Neutrophil (primary cell): Measurements from ENCODE around the gene IKZF1.

Experiments
- H3K27ac ChIP-seq: fragments of 200-600 bp; sonication (generic); 2 replicates; pipeline ENCODE4 v1.5.1; 2016; ENCODE audit warnings: mild to moderate bottlenecking, moderate library complexity
- H3K27me3 ChIP-seq: fragments of 200-600 bp; sonication (generic); 2 replicates; pipeline ENCODE4 v1.6.0; 2016; ENCODE audit warnings: mild to moderate bottlenecking
- H3K36me3 ChIP-seq: fragments of 200-600 bp; sonication (generic); 2 replicates; pipeline ENCODE4 v1.5.1; 2017
- H3K4me1 ChIP-seq, 2 experiments: fragments of 200-600 bp in 1 of 2; sonication (generic) in 1 of 2; 1 replicate in 1 of 2; 2 replicates in 1 of 2; pipeline versions ENCODE4 v1.5.1 to v1.6.1; 2013 to 2016; ENCODE audit warnings: low read depth in 1 of 2, low read length in 1 of 2, mild to moderate bottlenecking in 1 of 2, moderate library complexity in 1 of 2; ENCODE audit not compliant: control insufficient read depth in 1 of 2, insufficient read depth in 1 of 2
- H3K4me3 ChIP-seq, 2 experiments: fragments of 200-600 bp in 1 of 2; sonication (generic) in 1 of 2; 1 replicate in 1 of 2; 2 replicates in 1 of 2; pipeline ENCODE4 v1.5.1; 2013 to 2016; ENCODE audit warnings: low read depth in 1 of 2, low read length in 1 of 2, mild to moderate bottlenecking in 1 of 2, moderate library complexity in 1 of 2
- H3K9me3 ChIP-seq: fragments of 200-600 bp; sonication (generic); 2 replicates; pipeline ENCODE4 v1.5.1; 2016
- TF ChIP-seq, protein P1 (sequence below): fragments of 200-600 bp; sonication (generic); IDR thresholded peaks from 2 replicates; pipeline ENCODE4 v1.5.1; 2016; ENCODE audit warnings: antibody characterized with exemption

Gene IKZF1

GRCh38 chr7:50397971-50398324 lies 93.4 kb downstream of the IKZF1 start:
- Histone ChIP-seq H3K36me3 (peaks cover 76% of the 10 kb centered on the region), H3K4me1 (no peaks in the 10 kb centered on the region)
- TF ChIP-seq, protein P1, sequence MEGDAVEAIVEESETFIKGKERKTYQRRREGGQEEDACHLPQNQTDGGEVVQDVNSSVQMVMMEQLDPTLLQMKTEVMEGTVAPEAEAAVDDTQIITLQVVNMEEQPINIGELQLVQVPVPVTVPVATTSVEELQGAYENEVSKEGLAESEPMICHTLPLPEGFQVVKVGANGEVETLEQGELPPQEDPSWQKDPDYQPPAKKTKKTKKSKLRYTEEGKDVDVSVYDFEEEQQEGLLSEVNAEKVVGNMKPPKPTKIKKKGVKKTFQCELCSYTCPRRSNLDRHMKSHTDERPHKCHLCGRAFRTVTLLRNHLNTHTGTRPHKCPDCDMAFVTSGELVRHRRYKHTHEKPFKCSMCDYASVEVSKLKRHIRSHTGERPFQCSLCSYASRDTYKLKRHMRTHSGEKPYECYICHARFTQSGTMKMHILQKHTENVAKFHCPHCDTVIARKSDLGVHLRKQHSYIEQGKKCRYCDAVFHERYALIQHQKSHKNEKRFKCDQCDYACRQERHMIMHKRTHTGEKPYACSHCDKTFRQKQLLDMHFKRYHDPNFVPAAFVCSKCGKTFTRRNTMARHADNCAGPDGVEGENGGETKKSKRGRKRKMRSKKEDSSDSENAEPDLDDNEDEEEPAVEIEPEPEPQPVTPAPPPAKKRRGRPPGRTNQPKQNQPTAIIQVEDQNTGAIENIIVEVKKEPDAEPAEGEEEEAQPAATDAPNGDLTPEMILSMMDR = no peak

GRCh38 chr7:50399206-50399605 lies 94.7 kb downstream of the IKZF1 start:
- Histone ChIP-seq H3K27me3 (no peaks in the 10 kb centered on the region), H3K4me1 (no peaks in the 10 kb centered on the region), H3K36me3 (peaks cover 76% of the 10 kb centered on the region), H3K27ac (peak overlapping the region; percentile 42), H3K4me3 (no peak overlapping the region), H3K9me3 (no peaks in the 10 kb centered on the region)
- TF ChIP-seq, protein P1 = no peak

More at GRCh38 chr7:50397971-50398324, 93.4 kb downstream of the IKZF1 start:
- Histone ChIP-seq H3K9me3 (no peaks in the 10 kb centered on the region), H3K27ac (peak overlapping the region; percentile 42), H3K4me3 (no peak overlapping the region), H3K27me3 (no peaks in the 10 kb centered on the region)

DNA sequence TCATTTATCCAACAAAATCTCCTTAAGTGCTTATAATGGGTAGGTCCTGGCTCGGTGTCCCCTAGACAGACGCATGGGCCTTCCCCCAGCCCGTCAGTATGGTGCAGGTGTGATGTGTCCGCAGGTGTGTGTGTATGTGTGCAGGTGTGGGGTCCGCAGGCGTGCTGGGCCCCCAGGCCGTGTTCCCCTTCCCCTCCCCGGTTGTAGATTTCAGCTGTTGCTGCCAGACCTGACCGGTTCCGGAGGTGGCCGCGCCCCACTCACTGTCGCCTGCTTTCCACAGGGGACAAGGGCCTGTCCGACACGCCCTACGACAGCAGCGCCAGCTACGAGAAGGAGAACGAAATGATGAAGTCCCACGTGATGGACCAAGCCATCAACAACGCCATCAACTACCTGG lies 95.1 kb downstream of the IKZF1 start:
- H3K36me3 ChIP-seq = peaks cover 76% of the 10 kb centered on the region
- TF ChIP-seq, protein P1 = no peak
- no peaks in the 10 kb centered on the region for H3K4me1 ChIP-seq
- H3K27me3 ChIP-seq = no peaks in the 10 kb centered on the region
- H3K27ac ChIP-seq = no peak overlapping the region
- no peak overlapping the region for H3K4me3 ChIP-seq
- H3K9me3 ChIP-seq = no peaks in the 10 kb centered on the region

- Histone ChIP-seq H3K9me3 (no peaks in the 10 kb centered on the region), H3K4me3 (no peak overlapping the region), H3K36me3 (peaks cover 80% of the 10 kb centered on the region), H3K27me3 (no peaks in the 10 kb centered on the region), H3K4me1 (no peaks in the 10 kb centered on the region), H3K27ac (no peak overlapping the region)
- TF ChIP-seq, protein P1 = no peak
Observed at GRCh38 chr7:50400114-50400513, 95.6 kb downstream of the IKZF1 start.

GRCh38 chr7:50404392-50404791 lies 99.9 kb downstream of the IKZF1 start:
- Histone ChIP-seq H3K27me3 (no peaks in the 10 kb centered on the region), H3K9me3 (no peaks in the 10 kb centered on the region), H3K4me1 (peaks cover 6 to 8% of the 10 kb centered on the region in 2 experiments), H3K36me3 (peaks cover 58% of the 10 kb centered on the region), H3K27ac (peak overlapping the region; percentile 49), H3K4me3 (no peak overlapping the region)
- TF ChIP-seq, protein P1 = no peak

DNA sequence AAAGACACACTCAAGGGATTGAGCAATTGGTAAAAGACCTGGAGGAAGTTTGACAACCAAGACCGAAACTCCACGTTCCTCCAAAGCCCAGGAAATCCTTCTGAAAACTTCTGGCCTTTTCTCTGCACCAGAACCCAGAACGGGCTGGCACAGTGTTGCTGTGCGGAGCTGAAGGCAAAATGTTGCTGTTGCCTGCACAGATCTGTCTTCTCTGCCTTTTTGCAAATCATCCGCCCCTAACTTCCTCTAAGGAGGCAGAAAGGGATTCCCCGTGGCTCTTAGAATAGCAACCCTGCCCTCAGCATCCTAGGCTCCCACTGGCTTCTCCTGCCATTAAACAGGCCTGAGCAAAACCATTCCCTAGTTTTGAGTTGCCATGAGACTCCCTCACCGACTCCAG lies 100.7 kb downstream of the IKZF1 start:
- Histone ChIP-seq H3K36me3 (peaks cover 50% of the 10 kb centered on the region), H3K27ac (peak overlapping the region; percentile 49), H3K4me1 (peaks cover 15 to 16% of the 10 kb centered on the region in 2 experiments), H3K9me3 (no peaks in the 10 kb centered on the region), H3K4me3 (no peak overlapping the region), H3K27me3 (no peaks in the 10 kb centered on the region)
- TF ChIP-seq, protein P1 = no peak
